HG03064 (cell line): Measurements from ENCODE around the gene SEC62.

Experiments
- ATAC-seq: cut with Tn5 transposase; IDR thresholded peaks from one replicate; pipeline ENCODE4 v1.9.1; 2021; ENCODE audit warnings: low read depth; ENCODE audit not compliant: unreplicated experiment

The SEC62 gene

GRCh38 chr3:169966428-169966950, at the start of gene SEC62:
Gene SEC62, plus strand, starts transcription at chr3:169966807. Its CDS starts 16 bp downstream, at chr3:169966823.
- peak; percentile 86 for ATAC-seq

- ATAC-seq = no peak
These were observed 43.4 kb upstream of the SEC62 start for GRCh38 chr3:169923189-169923588.

GRCh38 chr3:169923831-169924230, 42.8 kb upstream of the SEC62 start:
- no peak for ATAC-seq

- ATAC-seq = peak; percentile 35
These were observed 36.6 kb upstream of the SEC62 start for GRCh38 chr3:169929830-169930519.

- ATAC-seq = no peak
These were observed 35.8 kb upstream of the SEC62 start for GRCh38 chr3:169930843-169931242.

GRCh38 chr3:169931747-169932520, 34.7 kb upstream of the SEC62 start:
- peak; percentile 96 for ATAC-seq

- no peak for ATAC-seq
These were observed 27.3 kb upstream of the SEC62 start for GRCh38 chr3:169939320-169939719.

- ATAC-seq = no peak
These were observed 26.9 kb upstream of the SEC62 start for GRCh38 chr3:169939751-169940150.

- ATAC-seq = peak; percentile 77
These were observed 26.0 kb upstream of the SEC62 start for GRCh38 chr3:169940470-169941181.

- ATAC-seq = peak; percentile 75
These were observed 21.3 kb upstream of the SEC62 start for GRCh38 chr3:169945313-169945712.

GRCh38 chr3:169946336-169946735, 20.3 kb upstream of the SEC62 start:
- ATAC-seq = no peak

- ATAC-seq = no peak
These were observed 17.8 kb upstream of the SEC62 start for GRCh38 chr3:169948559-169949448.

GRCh38 chr3:169952045-169952444, 14.6 kb upstream of the SEC62 start:
- ATAC-seq = no peak

GRCh38 chr3:169953462-169954141, 13.0 kb upstream of the SEC62 start:
- ATAC-seq = peak; percentile 10

GRCh38 chr3:169954142-169954756, 12.4 kb upstream of the SEC62 start:
- ATAC-seq = peak; percentile 58

GRCh38 chr3:169955406-169955805, 11.2 kb upstream of the SEC62 start:
- no peak for ATAC-seq

- no peak for ATAC-seq
These were observed 2.4 kb upstream of the SEC62 start for GRCh38 chr3:169964176-169964575.

- ATAC-seq = peak; percentile 16
These were observed 812 bp upstream of the SEC62 start for GRCh38 chr3:169965562-169966427.
